Epithelial cell of proximal tubule (primary cell): Measurements from ENCODE around the gene MAP3K13. TPM values are rescaled to one million over a fixed set of nuclear protein-coding genes. Genes with fewer than 3 reads are reported as not detected.

ENCODE experiments used
- DNase-seq: peaks from one replicate; pipeline ENCODE4 v3.0.0-alpha.2; 2011; ENCODE audit warnings: low read depth
- H3K4me3 ChIP-seq: 2 replicates; pipeline ENCODE4 v1.5.1; 2011; ENCODE audit warnings: low read depth, mild to moderate bottlenecking, low read length
- CTCF ChIP-seq: conservative IDR thresholded peaks from 2 replicates; pipeline ENCODE4 v1.5.1; 2012; ENCODE audit warnings: low read depth, mild to moderate bottlenecking, low read length
- total RNA-seq: library from RNA; depleted of rRNA; stranded (reverse); fragments of >200 nt; gene quantifications from 2 replicates; pipeline ENCODE4 v1.2.3, GENCODE V29; 2015

The MAP3K13 gene
- total RNA-seq, 1 donor from 2014 or later, result 14.5 TPM

GRCh38 chr3:185397676-185398075, 34.7 kb downstream of the MAP3K13 start:
- no peak for DNase-seq
- no peak overlapping the region for H3K4me3 ChIP-seq
- no peak for TF ChIP-seq CTCF

- no peak for DNase-seq
- TF ChIP-seq CTCF, result no peak
- no peak overlapping the region for H3K4me3 ChIP-seq
Observed at GRCh38 chr3:185399737-185400667, 37.1 kb downstream of the MAP3K13 start.

- no peak for TF ChIP-seq CTCF
- no peak overlapping the region for H3K4me3 ChIP-seq
- DNase-seq, result no peak
Observed at GRCh38 chr3:185400866-185401265, 37.9 kb downstream of the MAP3K13 start.

GRCh38 chr3:185401319-185401955, 38.5 kb downstream of the MAP3K13 start:
- TF ChIP-seq CTCF, result no peak
- DNase-seq, result no peak
- no peak overlapping the region for H3K4me3 ChIP-seq

GRCh38 chr3:185402561-185402960, 39.6 kb downstream of the MAP3K13 start:
- no peak for DNase-seq
- no peak for TF ChIP-seq CTCF
- H3K4me3 ChIP-seq, result no peak overlapping the region

- no peak for DNase-seq
- no peak for TF ChIP-seq CTCF
- H3K4me3 ChIP-seq, result no peak overlapping the region
Observed at GRCh38 chr3:185403002-185403401, 40.1 kb downstream of the MAP3K13 start.
